ENCODE data around the gene GNG7.
"Not testable (repeated sequence)": the region's sequence is repeated elsewhere in the genome, so short reads cannot be mapped to it uniquely, and the experiment has no call there.

GNG7 gene

DNA sequence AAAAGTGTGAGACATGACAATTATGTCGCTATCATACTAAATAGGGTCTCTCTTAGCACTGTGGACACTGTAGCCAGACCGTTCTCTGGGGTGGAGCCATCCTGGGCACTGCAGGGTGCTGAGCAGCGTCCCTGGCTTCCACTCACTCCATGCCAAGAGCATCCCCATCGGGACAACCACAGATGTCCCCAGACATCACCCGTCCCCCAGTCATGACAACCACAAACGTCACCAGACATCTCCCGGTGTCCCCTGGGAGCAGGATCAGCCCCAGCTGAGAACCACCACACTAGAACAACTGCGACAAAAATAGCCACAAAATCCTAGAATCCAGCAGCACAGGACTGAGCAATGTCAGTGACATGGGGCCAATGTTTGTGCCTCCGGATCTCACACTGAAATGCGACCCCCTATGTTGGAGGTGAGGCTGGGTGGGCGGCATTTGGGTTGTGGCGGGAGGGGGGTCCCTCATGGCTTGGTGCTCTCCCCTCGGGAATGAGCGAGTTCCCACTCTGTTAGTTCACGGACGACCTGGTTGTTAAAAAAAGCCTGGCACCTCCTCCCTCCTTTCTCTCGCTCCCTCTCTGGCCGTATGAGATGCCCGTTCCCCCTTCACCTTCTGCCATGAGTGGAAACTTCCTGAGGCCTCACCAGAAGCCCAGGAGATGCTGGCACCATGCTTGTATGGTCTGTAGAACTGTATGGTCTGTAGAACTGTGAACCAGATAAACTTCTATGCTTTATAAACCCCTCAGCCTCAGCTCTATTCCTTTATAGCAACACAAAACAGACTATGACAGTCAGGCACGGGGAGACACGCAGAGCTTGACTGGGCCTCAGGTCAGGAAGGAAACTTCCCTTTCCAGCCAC, 132.7 kb downstream of the GNG7 start:
- DNase-seq: no peak

DNA sequence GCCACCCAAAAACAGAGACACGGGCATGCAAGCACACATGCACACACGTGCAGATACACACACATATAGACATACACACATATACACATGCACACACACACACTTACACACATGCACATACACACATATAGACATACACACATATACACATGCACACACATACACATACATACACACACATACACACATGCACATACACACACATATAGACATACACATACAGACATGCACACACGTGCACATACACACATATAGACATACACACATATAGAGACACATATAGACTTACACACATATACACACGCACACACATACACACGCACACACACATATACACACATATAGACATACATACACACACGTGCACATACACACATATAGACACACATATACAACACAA, 134.5 kb downstream of the GNG7 start:
- DNase-seq: no peak

DNA sequence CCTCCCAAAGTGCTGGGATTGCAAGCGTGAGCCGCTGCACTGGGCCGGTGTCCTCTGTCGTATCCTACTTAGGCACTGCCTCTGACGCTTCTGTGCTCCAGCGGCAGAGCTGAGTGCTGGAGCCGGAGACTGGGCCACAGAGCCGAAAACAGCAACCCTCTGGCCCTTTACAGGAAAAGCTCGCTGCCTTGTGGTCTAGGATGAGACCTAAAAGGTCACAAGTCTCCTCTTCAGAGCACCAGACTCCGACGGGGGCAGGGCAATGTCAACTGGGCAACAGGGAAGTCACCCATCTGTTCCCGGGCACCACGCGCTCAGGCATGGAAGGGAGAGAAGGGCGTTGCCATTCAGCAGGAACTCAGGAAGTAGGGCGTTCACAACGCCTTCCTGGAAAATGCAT, 134.9 kb downstream of the GNG7 start:
- no peak for DNase-seq

DNA sequence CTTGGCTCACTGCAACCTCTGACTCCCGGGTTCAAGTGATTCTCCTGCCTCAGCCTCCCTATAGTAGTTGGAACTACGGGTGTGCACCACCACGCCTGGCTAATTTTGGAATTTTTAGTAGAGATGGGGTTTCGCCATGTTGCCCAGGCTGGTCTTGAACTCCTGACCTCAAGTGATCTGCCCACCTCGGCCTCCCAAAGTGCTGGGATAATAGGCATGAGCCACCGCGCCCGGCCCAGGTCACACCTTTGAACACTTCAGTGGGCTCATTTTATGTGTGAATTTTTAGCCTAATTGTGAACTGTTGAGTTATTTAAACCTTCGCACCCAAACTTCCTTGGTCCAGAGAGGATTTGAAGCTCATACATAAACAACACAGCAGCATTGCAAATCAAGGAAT, 138.9 kb downstream of the GNG7 start:
- DNase-seq: not testable (repeated sequence)

DNA sequence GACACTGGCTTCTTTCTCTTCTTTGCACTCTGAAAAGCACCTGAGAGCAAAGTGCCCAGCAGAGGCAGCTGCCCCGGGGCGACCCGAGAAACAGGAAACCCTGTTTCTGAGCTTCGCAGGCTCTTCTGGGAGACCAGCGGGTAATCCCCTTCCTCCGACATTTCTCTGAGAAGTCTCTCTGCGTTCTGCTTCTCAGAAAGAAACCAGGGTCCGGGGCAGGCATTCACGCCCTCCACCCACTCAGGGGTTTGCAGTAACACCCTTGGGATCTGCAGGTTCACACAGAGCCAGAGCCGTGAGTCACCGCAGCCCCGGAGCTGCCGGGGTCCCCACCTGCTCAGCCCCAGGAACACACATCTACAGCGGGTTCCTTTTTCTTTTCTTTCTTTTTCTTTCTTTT, 140.6 kb downstream of the GNG7 start:
- peak; percentile 68 to 74 for DNase-seq

DNA sequence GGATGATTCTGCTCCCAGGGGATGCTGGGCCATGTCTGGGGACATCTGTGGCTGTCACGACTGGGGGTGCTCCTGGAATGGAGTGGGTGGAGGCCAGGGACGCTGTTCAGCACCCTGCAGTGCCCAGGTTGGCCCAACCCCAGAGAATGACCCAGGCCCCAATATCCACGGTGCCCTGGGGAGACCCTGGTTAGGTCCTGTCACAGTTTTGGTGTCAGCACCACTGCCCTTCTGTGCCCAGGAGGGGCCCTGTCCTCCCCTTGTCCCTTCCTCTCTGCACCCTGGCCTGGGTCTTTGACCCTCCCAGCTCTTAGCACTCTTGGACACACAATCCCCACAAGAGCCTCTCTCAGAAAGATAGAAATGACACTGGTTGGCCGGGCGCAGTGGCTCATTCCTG, 141.3 kb downstream of the GNG7 start:
- DNase-seq: no peak

DNA sequence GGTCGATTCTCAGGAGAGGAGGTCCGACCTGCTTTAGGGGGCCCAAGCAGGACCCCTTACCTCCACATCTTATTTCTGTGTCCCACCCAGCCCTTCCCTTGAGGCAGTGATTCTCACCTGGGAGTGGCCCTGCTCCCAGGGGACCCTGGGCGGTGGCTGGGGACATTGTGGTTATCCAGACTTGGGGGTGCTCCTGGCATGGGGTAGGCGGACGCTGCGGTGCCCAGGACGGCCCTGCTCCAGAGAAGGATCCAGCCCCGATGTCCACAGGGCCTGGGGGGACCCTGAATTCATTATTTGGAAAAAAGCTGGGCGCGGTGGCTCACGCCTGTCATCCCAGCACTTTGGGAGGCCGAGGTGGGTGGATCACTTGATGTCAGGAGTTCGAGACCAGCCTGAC, 142.1 kb downstream of the GNG7 start:
- no peak for DNase-seq

DNA sequence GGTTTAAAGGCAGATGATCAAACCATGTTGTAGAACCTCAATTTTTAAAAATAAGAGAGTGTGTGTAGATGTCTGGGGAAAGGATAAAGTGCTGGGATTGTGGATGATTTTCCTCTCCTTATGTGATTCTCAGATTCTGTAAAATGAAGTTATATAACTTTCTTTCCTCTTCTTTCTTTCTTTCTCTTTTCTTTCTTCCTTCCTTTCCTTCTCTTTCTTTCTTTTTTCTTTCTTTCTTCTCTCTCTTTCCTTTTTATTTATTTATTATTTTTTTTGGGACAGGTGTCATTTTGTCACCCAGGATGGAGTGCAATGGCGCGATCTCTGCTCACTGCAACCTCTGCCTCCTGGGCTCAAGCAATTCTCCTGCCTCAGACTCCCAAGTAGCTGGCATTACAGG, 144.0 kb downstream of the GNG7 start:
- DNase-seq: no peak

DNA sequence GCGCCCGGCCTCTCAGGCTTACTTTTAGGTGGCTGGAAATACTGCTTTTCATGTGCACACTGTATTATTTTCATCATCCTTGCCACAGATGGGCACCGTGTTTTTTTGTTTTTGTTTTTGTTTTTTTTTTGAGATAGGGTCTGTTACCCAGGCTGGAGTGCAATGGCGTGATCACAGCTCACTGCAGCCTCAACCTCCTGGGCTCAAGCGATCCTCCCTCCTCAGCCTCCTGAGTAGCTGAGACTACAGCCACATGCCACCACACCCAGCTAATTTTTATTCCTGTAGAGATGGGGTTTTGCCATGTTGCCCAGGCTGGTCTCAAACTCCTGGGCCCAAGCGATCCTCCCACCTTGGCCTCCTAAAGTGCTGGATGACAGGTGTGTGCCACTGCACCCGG, 144.4 kb downstream of the GNG7 start:
- DNase-seq: not testable (repeated sequence)

DNA sequence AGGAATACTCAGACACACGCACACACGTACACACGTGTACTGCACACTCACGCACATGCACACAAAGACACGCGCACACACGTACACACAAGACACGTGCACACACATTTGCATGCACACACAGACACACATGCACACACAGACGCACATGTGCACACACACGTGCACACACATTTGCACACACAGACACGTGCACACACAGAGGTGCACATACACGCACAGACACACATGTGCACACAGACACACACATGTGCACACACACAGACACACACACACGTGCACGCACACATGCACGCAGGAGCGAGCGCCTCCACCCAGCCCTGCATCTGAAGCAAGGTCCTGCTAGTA, 145.4 kb downstream of the GNG7 start:
- no peak for DNase-seq

DNA sequence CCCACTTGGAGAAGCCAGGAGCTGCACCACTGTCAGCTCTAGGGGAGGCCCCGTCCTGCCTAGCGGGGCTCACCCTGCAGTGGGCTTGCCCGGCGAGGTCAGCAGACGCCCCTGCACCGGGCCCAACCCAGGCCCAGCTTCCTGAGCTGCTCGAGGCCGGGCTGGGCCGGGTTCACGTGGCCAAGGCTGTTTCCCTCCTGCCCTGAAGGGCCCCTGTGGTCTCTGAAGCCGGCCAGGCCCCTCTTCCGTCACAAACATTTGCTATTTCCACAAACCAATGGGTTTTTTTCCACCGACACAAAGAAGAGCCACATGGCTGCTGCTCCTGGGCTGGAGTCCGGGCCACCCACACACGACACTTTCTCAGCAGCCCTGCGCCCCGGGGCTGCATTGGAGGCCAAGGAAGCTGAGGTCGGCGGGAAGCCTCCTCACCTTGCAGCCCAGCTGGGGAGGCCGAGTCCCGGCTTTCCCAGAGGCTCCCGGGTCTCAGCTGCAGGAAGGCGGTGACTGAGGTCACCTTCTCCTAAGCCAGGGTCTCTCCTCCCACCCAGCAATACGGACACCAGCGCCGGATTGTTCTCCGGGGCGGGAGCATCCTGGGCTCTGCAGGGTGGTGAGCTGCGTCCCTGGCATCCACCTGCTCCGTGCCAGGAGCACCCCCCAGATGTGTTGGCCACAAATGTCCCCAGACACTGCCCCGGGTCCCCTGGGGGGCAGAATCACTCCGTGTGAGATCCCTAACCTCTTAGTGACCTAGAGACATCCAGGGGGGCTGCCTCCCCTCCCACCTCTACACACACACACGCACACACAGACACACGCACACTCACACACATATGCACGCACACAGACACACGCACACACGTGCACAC, 146.0 kb downstream of the GNG7 start:
- no peak for DNase-seq

DNA sequence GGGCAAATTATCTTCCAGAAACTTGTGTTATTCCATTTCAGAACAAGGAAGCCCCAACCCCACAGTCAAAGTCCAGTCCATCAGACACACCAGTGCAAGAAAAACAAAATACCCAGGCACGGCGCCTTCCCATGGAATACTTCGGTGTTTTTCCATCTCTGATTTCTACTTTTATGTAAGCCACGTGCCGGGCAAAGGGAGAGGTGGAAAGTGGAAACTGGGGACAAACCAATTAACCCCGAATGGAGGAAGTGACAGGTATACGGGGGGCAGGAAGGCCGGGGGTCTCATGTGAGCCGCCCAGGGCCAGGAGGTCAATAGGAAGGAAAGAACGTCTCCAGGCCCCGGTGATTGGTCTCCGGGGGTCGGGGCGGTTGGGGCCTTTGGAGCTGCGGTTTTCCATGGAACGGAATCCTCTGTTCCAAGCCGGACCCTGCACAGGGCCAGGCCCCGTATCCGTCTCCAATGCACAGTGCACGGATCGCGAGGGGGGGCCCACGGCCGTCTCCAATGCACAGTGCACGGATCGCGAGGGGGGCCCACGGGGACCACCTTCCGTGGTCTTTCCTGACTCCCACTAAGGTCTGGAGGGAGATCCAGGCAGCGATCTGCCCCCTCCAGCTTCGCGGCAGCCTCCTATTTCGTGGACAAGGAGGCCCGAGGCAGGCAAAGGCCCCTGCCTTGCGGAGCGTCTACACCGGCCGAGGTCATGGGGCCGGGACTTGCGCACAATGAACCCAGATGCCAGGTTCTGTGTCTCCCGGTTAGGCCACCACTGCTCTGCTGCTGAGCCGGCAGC, 146.9 kb downstream of the GNG7 start:
- no peak for DNase-seq

DNA sequence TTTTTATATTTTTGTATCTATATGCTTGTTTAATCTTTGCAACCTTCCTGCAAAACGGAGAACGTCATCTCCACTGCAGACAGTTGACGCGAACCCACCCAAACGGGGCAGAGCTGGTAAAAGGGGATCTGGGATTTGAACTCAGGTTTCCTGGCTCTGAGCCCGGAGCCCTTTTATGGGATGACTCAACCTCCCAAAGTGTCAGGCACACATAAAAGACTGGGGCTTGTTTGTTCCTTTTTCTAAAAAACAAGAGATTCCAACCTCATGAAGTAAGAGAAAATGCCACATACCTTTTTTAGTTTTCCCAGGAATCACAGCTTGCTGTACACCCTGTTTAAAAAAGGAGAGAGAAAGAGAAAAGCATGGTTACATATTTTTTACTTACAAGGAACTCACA, 147.6 kb downstream of the GNG7 start:
- no peak for DNase-seq

DNA sequence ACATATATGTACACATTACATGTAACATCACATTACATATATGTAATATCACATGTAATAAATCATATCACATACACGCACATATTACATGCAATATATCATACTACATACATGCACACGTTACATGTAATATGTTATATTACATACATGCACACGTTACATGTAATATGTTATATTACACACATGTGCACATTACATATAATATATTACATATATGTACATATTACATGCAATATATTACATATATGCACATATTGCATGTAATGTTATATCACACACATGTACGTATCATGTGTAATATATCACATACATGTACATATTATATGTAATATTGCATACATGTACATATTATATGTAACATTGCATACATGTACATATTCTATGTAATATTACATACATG, 149.0 kb downstream of the GNG7 start:
- DNase-seq: no peak

DNA sequence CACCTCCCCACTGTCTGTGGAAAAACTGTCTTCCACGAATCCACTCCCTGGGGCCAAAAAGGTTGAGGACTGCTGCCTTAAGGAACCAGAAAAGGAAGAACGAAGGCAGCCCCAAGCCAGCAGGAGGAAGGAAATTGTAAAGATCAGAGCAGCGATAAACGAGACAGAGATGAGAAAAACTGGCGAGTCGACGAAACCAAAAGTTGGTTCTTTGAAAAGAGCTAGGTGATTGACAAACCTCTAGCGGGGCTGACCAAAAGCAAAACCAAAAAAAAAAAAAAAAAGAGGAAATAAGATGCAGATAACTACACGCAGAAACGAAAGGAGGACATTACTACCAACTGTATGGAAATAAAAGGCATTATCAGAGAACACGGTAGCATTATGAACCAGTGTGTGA, 149.6 kb downstream of the GNG7 start:
- peak; percentile 33 to 36 for DNase-seq

DNA sequence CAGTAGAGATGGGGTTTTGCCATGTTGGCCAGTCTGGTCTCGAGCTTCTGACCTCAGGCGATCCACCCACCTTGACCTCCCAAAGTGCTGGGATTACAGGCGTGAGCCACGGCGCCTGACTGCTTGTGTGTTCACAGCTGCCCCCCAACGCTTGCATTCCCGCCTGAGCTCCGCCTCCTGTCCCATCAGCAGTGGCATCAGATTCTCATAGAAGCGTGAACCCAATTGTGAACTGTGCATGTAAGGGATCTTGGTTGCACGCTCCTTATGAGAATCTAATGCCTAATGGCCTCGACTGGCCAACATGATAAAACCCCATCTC, 150.7 kb downstream of the GNG7 start:
- DNase-seq: no peak

DNA sequence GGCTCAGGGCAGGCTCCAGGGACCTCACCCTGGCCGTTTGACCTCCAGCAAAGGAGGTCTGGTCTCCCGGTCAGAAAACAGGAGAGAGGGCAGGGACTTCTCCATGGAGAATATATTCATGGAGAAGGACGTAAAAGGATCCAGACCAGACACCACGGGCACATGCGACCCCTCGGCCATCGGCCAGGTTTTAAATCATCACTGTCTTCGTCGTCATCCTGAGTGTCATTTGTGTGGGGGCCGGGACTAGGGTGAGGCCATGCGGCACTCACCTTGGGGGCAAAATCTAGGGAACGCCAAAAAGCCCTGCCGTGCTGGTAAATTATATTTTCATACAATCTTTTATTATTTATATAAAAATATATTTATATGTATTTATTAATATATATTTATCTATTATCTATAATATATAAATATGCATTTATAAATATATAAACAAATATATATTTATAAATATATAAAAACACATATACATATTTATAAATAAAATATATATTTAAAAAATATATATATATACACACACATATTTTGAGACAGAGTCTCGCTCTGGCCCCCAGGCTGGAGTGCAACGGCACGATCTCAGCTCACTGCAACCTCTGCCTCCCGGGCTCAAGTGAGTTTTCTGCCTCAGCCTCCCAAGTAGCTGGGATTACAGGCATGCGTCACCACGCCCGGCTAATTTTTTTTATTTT, 151.2 kb downstream of the GNG7 start:
- DNase-seq: no peak

DNA sequence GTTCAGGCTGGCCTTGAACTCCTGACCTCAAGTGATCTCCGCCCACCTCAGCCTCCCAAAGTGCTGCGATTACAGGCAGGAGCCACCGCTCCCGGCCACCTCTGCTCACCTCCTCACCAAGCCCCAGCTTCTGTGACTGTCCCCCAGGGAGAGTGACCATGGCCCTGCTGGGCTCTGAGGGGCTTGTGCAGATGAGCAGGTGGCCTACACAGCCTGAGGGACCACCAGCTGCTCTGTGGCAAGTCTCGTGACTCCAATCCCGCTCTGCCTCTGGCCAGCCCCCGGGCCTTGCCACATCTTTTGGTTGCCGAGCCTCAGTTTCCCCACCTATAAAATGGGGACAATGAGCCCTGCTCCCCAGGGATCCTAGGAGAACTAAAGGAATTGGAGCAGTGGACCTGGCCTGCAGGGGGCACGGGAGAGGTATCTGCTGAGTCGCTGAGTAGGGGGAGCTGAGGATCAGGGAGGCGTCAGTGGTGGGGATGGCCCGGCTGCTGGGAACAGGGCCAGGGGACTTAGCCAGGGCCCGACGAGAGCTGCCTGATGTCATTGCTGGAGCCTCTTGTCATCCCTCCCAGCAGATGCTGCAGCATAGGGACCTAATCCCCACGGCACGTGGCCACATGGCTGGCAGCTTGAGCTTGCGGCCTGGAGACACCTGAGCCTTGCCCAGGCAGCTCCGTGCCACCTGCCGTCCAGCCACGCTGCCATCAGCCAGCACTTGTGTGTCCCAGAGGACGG, 151.9 kb downstream of the GNG7 start:
- DNase-seq: no peak

DNA sequence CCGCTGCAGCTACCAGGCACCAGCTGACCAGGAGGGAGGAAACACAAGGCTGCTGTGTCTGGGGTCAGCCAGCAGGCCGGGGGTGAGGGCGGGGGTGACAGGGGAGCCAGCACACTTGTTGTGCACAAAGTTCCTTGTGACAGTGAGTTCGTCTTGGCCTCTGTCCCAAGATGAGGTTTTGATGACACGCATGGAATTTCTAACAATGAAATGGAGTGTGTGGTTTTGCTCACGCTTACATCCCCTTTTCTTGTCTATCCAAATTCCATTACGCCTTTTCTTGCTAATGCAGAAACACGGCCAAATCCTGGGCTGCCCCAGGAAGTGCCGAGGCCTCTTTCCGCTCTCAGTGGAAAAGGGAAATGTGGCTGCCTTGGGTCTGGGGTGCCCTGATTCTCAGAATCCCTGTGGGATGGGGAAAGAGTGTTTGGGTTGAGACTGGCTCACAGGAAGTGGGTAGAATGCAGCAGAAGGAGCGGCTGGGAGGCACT, 152.7 kb downstream of the GNG7 start:
- no peak for DNase-seq

DNA sequence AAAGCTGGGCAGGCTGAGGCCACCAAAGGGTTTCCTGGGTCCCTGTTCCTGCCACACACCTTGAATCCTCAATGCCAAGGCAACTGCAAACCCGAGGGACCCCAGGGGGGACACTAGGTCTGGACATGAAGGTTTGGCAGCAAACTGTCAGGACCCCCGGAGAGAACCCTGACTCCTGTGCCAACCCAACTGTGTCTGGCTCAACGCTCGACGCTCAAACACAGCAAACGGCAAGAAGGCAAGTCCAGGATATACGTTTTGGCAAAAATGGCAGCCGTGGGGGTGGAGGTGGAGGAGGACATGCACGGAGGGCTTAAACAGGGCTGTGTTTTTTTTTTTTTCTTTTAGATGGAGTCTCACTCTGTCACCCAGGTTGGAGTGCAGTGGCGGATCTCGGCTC, 153.5 kb downstream of the GNG7 start:
- DNase-seq: no peak

DNA sequence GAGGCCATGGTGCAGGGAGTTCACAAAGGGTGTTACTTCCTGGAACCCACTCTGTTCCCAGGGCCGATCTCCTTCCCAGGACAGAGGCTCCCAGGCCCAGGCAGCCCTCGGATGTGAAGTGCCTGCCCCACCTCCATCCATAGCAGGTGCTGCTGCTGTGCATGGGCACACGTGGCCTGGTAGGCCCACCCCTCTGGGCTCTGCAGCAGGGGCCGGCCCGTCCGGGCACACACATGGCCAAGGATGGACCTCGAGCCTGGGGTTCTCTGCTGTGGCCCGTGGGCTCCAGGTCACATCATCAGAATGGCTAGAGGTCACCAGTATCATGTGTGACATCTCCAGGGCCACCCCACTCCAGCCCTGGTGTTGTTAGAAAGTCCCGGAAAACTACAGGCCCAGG, 154.8 kb downstream of the GNG7 start:
- DNase-seq: no peak

DNA sequence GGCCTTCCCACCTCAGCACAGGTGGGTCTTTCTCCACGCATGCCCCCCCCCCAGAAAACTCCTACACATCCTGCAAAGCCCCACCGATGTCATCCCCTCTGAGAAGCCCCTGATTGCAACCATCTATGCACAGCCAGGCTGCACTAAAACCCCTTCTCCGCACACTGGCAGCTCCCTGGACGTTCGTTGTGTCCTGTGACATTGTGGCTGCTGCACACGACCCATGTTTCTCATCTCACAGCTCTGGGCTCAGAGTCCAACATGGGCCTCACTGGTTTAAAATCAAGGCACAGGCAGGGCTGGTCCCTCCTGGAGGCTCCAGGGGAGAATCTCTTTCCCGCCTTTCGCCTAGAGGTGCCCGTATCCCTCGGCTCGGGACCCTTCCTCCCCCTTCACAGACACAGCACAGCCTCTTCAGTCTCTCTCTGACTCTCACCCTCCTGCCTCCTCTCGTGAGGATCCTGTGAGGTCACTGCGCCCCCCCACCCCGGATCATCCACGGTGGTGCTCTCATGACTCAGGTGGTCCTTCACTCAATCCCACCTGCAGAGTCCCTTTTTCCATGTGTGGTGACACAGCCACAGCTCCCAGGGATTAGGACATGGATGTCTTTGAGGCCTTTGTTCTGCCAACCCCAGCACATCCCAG, 155.3 kb downstream of the GNG7 start:
- DNase-seq: no peak
